ENCODE results near the gene SRGAP1.
"Not testable (repeated sequence)": the region's sequence is repeated elsewhere in the genome, so short reads cannot be mapped to it uniquely, and the experiment has no call there.

The SRGAP1 gene

DNA sequence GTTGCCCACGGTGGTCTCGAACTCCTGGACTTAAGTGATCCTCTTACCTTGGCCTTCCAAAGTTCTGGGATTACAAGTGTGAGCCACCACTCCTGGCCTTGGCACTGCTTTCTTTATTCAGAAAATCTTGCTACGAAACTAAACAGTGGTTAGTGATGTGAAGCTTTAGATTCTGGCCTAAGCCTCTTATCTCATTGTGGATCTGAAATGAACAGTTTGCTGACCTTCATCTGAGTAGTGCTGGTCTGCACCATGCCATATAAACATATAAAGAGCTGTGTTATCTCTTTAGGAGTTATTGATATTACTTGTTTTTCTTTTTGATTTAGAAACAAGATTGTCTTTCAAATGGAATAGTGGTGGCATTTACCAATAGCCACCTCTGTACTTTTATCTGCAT lies 22.6 kb downstream of the SRGAP1 start:
- DNase-seq: no peak

DNA sequence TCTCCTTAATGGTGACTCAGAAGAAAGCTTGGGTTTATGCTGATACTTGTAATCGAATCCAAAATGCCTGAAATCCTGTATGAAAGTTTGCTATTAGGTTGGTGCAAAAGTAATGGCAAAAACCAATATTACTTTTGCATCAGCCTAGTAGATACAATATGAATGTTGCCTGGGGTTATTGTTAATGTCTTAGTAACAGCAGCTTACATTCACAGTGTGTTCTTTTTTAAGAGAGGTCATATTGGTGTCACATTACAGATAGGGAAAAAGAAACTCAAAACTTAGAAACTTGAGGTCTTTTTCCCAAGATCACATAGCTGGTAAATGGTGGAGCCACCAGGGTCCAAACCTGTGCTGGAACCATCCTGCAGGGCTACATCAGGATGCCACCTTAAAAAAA lies 25.2 kb downstream of the SRGAP1 start:
- no peak for DNase-seq

DNA sequence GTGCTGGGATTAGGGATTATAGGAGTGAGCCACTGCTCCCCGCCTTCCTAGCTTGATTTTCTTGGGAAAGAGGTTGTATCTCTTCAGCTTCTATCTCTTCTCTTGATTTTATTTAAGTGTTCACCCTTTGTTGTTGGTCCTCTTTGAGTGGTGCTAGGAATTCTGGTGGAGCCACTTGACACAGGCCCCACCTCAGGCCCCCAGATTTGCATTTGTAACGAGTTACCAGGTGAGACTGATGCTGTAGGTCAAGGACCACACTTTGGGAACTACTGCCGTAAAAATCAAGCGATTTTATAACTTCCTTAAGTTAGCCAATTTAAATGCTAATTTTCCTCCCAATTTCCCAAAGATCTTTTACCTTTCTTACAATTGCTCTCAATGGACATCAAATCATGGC lies 26.3 kb downstream of the SRGAP1 start:
- no peak for DNase-seq

- DNase-seq: no peak
Observed at GRCh38 chr12:63874897-63875480, 30.5 kb downstream of the SRGAP1 start.

DNA sequence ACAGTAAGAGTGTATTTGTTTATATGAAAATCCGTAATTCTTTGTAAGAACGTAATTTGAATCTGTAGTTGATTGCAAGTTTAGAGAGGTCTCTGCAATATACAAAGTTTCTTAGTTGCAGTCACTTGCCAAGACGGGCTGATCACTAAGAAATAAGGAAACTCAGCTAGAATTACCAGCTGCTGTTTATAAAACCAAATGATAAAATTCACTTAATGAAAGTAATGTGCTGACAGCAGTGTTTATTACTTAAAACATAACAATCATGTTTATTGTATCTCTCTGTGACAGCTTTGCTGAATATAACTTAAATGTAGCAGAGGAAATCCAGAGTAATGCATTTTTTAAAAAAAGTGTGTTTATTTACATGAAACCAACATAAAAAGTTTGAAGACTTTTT lies 31.2 kb downstream of the SRGAP1 start:
- DNase-seq: no peak

GRCh38 chr12:63876980-63877379 lies 32.5 kb downstream of the SRGAP1 start:
- no peak for DNase-seq

- no peak for DNase-seq
Observed at GRCh38 chr12:63877693-63878092, 33.2 kb downstream of the SRGAP1 start.

- not testable (repeated sequence) for DNase-seq
Observed at GRCh38 chr12:63880235-63880634, 35.7 kb downstream of the SRGAP1 start.

GRCh38 chr12:63880742-63881263 lies 36.3 kb downstream of the SRGAP1 start:
- DNase-seq: no peak

- peak; percentile 20 for DNase-seq
Observed at GRCh38 chr12:63882844-63883243, 38.3 kb downstream of the SRGAP1 start.

GRCh38 chr12:63885401-63885800 lies 40.9 kb downstream of the SRGAP1 start:
- DNase-seq: no peak

DNA sequence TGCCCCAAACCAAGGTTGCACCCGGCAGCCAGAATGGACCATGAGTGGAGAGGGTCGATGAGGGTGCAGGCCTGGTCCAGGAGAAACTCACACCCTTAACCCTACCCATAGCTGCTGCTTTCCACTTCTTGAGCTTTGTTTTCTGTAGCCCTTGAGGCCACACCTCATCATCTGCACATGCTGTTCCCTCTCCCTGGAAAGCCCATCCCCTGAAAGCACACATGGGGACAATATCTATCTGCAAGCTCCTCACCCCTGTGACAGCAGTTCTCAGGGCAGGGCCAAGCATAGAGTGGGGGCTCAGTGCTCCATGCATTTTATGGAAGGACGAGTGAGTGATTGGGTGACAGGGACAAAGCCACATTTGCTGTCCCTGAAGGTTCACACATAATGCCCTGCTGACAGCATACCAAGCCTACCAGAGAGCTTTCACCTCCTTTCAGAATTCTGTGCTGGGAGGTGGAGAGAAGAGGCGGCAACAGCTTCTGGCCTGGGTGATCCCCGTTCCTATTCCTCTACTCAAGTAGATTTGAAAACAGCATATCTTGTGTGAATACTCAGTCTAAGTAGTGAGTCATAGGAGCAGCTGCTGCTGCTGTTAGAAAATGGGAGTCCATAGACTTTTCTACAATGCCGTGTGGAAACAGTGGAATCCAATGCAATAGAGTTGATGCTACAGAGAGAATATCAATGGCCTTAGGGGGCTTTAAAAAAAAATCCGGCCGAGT lies 44.6 kb downstream of the SRGAP1 start:
- no peak for DNase-seq

- DNase-seq: no peak
Observed at GRCh38 chr12:63889721-63890509, 45.4 kb downstream of the SRGAP1 start.

- no peak for DNase-seq
Observed at GRCh38 chr12:63893170-63893569, 48.7 kb downstream of the SRGAP1 start.

GRCh38 chr12:63894132-63894531 lies 49.6 kb downstream of the SRGAP1 start:
- no peak for DNase-seq

DNA sequence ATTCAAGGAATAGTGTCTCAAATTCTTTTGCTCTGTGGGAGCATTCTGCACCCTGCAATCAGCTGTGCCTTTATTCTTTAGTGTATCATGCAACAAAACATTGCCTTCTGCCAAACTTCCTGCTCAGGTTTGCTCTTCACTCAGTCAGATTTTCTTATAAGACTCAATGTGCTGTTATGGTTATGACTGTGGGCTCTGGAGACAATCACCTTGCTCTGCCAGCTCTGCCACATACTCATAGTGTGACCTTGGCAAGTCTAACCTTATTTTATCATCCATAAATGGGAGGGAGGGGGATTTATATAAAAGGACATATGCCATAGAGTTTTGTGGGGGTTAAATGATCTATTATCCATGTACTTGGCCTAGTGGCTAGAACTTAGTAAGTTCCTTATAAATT lies 51.3 kb downstream of the SRGAP1 start:
- no peak for DNase-seq

DNA sequence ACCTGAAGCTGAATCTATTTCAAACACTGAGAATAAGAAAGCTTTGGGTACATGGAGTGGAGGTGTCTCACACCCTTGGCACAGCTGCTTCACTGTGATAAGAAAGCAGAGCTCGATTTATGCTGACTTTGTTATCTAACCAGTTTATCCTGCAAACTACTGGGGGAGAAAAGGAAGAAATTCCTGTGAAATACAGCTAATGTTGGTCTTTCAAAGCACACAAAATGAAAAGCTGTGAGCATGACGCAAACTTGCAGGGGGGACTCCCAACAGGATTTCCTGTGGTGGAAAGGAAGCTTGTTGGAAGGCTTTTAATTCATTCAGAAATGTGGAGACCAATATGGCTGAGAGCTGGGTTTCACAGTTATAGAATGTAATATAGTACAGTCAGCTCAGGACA lies 53.4 kb downstream of the SRGAP1 start:
- DNase-seq: no peak

GRCh38 chr12:63898764-63899337 lies 54.4 kb downstream of the SRGAP1 start:
- no peak for DNase-seq

- no peak for DNase-seq
Observed at GRCh38 chr12:63899396-63899795, 54.9 kb downstream of the SRGAP1 start.

DNA sequence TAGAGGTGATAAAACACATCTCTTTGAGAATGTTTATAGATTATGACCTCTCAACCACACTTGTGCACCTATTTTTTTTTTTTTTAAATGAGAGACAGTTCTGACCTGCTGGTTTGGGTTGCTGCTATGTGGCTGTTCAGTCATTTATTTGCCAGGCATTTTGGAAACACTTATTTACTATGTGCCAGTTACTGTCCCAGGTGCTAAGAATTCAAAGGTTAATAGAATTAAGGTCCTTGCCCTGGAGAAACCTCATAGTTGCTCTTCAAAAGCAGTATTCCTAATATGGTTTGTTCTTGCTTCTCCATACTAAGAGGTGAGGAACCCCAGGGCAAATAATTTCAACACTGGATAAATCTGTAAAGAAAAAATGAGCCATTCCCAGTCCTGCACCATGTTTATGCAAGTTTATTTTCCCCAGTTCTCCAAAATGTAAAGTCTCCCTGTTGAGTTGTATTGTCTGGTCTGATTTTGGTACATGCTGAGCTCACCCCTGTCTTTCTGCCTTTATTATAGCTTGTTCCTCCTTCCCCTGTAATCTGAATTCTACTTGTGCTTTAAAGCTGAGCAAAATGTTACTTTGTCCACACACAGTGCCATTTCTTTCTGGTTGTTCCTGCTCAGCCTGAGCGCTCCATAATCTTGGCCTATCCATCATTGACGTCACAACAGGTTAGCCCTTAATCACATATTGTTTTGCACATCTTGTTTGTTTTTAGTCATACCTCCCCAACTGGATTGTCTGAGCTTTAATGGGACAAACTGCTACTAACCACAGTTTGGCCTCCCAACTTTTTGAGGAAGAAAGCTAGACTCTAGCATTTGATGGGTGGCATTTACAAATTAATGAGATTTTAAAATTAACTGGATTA lies 56.7 kb downstream of the SRGAP1 start:
- DNase-seq: no peak

- no peak for DNase-seq
Observed at GRCh38 chr12:63904653-63905052, 60.2 kb downstream of the SRGAP1 start.

DNA sequence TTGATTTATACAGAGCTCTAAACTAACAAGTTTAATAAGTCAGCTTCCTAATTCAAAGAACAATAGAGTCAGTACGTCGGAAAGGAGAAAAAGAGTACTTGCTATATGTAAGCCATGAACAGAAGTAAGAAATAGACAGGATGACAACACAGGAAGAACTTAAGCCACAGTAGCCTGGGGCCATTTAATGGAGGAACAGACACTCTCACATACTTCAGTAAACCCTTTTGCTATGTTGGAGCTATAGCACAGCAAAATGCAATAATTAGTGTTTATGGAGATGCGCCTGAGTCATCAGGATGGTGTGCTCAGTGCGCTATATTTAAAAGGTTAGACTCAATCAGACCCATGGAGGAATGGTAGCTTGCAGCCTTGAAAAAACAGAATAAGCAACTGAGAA lies 61.0 kb downstream of the SRGAP1 start:
- DNase-seq: no peak

Measured in right kidney (tissue), 1 donor.